ENCODE results near the gene ZNF57. TPM values are rescaled to one million over a fixed set of nuclear protein-coding genes. Genes with fewer than 3 reads are reported as not detected.

The ZNF57 gene
- total and polyA plus RNA-seq, 9 of the 15 experiments (the other 6 are each of a cell fraction or from before 2014, with no cell fraction given) = 3.9 to 13.5 (median 7.8) TPM

- TF ChIP-seq CHAMP1 (IDR thresholded peaks at IDR 0.05) (no peak), ZNF586 (CRISPR knock-in tag; conservative IDR thresholded peaks at IDR 0.05) (no peak), ZNF592 (IDR thresholded peaks at IDR 0.05) (no peak; the same call in none of the 2 replicates), HDGF (IDR thresholded peaks at IDR 0.05) (no peak), UBTF (IDR thresholded peaks at IDR 0.05; ENCODE audit: borderline replicate concordance in 1 of 2, low read depth in 2 of 2, low read length in 2 of 2) (0 out of 4 replicates have a peak, but pooled peaks of 1 of the 2 experiments have one; percentile 37), BRF1 (IDR thresholded peaks at IDR 0.05; ENCODE audit: borderline replicate concordance, extremely low read depth, insufficient read length) (no peak), ZNF695 (CRISPR knock-in tag; IDR thresholded peaks at IDR 0.05) (no peak), ZNF77 (CRISPR knock-in tag; IDR thresholded peaks at IDR 0.05) (no peak), MLLT1 (IDR thresholded peaks at IDR 0.05) (peak in 1 of 2 experiments; percentile 97; a peak in 2 of 4 replicates), HDAC1 (IDR thresholded peaks at IDR 0.05) (peak in 1 of 2 experiments; percentile 98; a peak in 2 of 4 replicates), TAF7 (tag; IDR thresholded peaks at IDR 0.05) (no peak), POLR2G (IDR thresholded peaks at IDR 0.05; ENCODE audit: low read depth, low read length) (peak; percentile 89)
- TF ChIP-seq, protein P1, sequence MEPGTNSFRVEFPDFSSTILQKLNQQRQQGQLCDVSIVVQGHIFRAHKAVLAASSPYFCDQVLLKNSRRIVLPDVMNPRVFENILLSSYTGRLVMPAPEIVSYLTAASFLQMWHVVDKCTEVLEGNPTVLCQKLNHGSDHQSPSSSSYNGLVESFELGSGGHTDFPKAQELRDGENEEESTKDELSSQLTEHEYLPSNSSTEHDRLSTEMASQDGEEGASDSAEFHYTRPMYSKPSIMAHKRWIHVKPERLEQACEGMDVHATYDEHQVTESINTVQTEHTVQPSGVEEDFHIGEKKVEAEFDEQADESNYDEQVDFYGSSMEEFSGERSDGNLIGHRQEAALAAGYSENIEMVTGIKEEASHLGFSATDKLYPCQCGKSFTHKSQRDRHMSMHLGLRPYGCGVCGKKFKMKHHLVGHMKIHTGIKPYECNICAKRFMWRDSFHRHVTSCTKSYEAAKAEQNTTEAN (CRISPR knock-in tag; IDR thresholded peaks at IDR 0.05) = no peak
Observed at GRCh38 chr19:2944775-2945574, 44.2 kb downstream of the ZNF57 start, which contains the start of gene ZNF77 (continued).

Measured in K562 (cell line).